ENCODE results near the gene LY6G5B.

LY6G5B gene

DNA sequence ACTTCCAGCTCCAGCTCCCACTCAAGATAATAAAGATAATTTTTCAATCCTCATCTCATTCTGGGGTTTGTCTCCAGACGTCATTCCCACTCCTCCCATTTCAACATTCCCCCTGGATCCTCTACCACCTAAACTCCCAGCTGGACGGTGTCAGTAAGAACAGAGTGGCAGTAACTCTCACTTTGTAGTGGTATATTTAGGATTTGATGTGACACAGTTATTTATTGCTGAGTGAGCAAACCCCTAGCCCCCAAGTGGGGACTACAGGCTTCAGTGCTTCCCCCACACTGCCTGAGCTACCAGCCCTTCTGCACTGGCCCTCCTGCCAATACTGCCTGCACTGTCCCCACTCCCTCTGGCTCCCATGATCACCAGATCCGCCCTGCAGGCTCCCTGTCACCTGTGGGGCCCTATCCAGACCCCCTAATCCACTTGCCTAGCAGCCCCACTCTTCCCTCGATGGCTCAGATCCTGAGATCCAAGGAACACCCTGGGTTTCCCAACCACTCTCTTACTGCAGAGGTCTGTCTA, 11.6 kb upstream of the LY6G5B start:
- TF ChIP-seq, protein P1, sequence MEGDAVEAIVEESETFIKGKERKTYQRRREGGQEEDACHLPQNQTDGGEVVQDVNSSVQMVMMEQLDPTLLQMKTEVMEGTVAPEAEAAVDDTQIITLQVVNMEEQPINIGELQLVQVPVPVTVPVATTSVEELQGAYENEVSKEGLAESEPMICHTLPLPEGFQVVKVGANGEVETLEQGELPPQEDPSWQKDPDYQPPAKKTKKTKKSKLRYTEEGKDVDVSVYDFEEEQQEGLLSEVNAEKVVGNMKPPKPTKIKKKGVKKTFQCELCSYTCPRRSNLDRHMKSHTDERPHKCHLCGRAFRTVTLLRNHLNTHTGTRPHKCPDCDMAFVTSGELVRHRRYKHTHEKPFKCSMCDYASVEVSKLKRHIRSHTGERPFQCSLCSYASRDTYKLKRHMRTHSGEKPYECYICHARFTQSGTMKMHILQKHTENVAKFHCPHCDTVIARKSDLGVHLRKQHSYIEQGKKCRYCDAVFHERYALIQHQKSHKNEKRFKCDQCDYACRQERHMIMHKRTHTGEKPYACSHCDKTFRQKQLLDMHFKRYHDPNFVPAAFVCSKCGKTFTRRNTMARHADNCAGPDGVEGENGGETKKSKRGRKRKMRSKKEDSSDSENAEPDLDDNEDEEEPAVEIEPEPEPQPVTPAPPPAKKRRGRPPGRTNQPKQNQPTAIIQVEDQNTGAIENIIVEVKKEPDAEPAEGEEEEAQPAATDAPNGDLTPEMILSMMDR (IDR thresholded peaks at IDR 0.05; ENCODE audit: low read depth, low read length, missing control alignments): no peak
- no peak overlapping the region for H3K4me3 ChIP-seq (replicated peaks; ENCODE audit: low read depth, low read length)
- no peak for DNase-seq (ENCODE audit: extremely low read depth, low read depth)

DNA sequence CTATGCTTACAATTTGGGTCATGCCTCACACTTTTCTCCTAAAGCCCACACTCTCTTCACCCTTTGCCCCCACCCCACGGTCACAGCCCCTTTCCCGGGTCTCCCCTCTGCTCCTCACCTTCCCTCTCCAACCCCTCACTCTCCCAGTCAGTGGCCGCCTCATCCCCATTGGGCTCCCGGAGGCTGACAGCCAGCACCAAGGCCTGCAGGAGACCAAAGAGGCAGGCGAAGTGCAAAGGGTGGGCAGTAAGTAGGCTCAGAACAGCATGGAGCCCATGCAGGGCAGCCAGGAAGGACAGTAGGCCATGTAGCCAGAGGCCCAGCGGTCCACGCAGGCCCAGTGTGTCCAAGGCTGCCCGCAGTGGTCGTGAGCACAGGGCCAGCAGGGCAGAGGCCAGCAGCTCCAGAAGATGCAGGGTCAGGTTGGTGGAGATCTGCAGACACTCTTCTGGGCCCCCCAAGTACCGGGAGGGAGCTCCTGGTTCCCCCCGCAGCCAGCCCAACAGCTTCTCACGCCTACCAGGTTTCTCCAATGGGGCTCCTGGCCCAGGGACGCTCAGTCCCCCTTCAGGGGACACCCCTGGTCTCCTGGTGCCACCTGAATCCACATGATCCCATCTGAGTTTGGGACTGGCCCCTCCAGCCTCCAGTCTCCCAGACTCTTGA, 10.7 kb upstream of the LY6G5B start:
- TF ChIP-seq, protein P1 (IDR thresholded peaks at IDR 0.05; ENCODE audit: low read depth, low read length, missing control alignments): no peak
- peak overlapping the region; percentile 71 for H3K4me3 ChIP-seq (replicated peaks; ENCODE audit: low read depth, low read length)
- DNase-seq (ENCODE audit: extremely low read depth, low read depth): no peak

DNA sequence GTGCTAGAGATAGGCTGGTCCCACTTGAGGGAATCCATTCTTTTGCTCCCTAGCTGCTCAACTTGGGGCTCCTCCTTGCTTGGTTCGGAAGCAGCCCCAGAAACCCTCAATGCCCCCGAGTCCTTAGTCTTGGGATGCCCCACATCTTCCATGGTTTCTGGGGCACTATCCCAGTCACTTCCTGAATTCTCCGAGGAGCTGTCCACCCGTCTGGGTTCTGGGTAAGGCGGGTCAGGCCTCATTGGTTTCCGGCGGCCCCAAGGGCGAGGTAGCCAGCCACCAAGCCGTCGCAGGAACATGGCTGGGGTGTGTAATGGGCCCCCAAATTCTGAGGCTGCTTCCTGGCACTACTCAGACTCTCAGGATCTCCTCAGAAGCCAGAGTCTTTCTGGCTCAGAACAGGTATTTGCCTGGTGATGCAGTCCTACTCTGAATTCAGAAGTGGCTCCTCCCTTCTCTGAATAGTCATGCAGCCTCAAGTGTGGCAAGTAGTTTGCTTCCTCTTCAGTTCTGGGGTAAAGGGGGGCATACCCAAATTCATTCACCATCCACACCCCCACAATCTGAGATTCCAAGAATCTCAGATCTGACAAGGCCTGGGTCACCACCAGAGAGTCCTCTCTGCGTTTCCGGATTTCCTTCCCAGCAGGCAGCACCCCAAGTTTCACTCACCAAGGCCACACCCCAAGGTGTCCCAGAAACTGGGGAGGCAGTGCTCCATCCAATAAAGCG, 10.0 kb upstream of the LY6G5B start:
- peak overlapping the region; percentile 71 for H3K4me3 ChIP-seq (replicated peaks; ENCODE audit: low read depth, low read length)
- DNase-seq (ENCODE audit: extremely low read depth, low read depth): no peak
- TF ChIP-seq, protein P1 (IDR thresholded peaks at IDR 0.05; ENCODE audit: low read depth, low read length, missing control alignments): no peak

DNA sequence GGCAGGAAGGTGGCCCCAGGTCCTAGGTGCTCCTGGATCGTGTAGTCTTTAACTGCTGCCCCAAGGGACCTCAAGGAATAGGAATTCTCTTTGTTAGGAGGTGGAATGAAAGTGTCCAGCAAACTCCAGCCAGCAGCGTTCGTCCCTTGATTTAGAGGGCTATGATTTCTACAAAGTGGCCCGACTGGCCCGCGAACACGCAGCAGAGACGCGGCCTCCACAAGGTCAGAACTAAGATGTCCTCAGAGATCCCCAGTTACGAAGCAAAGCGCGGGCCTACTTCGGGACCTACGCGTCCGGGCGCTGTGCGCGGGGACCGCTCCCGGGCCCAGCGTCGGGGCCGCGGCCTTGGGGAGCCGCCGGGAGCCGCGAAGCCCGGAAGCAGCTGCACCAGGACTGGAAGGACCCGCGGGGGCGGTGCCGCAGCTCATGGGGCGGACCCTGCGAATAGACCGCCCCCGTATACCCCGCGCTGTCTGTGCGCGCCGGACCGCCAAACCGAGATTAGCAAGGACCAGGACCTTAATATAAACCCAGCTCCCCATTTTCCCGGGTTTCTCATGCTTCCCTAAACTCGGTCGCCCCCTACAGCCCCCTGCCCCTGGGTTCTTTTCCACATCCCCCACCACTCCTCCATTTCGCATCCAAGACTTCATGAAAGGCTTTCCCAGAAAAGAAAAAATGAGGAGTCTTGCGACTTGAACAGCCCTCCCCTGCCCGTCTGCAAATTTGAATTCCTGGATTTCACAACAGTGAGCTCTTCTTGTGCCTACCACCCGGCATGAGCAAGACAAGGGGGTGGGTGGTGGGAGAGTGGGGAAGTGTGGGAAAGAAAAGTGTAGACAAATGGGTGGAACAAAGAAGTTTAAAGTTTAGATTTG, 9.2 kb upstream of the LY6G5B start, which contains the start of gene C6orf47:
TSS of gene C6orf47 (minus strand) at position 398 of the 881 bp plus-strand sequence. CDS start 831 bp downstream, outside the sequence.
- TF ChIP-seq, protein P1 (IDR thresholded peaks at IDR 0.05; ENCODE audit: low read depth, low read length, missing control alignments): no peak
- H3K4me3 ChIP-seq (replicated peaks; ENCODE audit: low read depth, low read length): peak within 1 kb of the TSS; percentile 71
- no peak for DNase-seq (ENCODE audit: extremely low read depth, low read depth)

DNA sequence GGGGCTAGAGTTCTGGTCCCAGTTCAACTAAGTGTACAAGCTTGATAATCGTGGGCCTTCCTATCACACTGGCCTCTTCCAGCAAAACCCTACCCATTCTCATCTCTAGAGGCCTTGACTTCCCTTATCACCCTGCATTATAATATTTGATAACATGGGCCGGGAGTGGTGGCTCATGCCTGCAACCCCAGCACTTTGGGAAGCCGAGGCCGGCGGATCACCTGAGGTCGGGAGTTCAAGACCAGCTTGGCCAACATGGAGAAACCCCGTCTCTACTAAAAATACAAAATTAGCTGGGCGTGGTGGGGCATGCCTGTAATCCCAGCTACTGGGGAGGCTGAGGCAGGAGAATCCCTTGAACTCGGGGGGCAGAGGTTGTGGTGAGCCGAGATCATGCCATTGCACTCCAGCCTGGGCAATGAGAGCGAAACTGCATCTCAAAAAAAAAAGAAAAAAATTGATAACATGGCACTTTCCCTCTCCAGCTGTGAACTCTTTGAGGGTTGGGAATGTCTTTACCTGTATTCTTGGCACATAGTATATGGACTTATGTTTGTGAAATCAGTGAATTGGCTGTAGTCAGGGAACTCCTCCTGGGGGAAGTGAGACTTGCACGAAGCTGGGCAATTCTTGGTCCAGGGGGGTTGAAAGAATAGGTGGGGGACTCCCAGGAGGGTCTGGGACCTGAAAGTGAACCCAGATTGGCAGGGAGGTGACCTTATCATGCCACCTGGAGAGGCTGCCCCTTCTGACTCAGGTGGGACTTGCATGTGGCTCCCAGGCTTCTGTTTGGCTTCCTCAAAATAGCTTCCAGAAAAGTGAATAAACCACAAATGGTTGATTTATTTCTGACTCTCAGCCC, 8.3 kb upstream of the LY6G5B start:
- peak overlapping the region; percentile 71 for H3K4me3 ChIP-seq (replicated peaks; ENCODE audit: low read depth, low read length)
- TF ChIP-seq, protein P1 (IDR thresholded peaks at IDR 0.05; ENCODE audit: low read depth, low read length, missing control alignments): no peak
- no peak for DNase-seq (ENCODE audit: extremely low read depth, low read depth)
